Liver (tissue), 9 donors: ENCODE measurements around the gene RGS17. TPM values are rescaled to one million over a fixed set of nuclear protein-coding genes. Genes with fewer than 3 reads are reported as not detected.
A peak's percentile ranks its signal among the peaks of the same experiment; 100 is the strongest.

Source experiments
- DNase-seq: peaks from one replicate; pipeline ENCODE4 v3.0.0-alpha.2; 2017; ENCODE audit warnings: low spot score
- H3K27ac ChIP-seq, 2 donors: one replicate each; pipeline ENCODE4 v1.7.0; 2013; ENCODE audit warnings: inconsistent platforms in 2 of 2, low read length in 2 of 2, control low read depth in 1 of 2, low read depth in 1 of 2, mild to moderate bottlenecking in 1 of 2
- H3K27me3 ChIP-seq, 4 donors: one replicate each; pipeline versions ENCODE4 v1.6.1 to v1.7.0; 2013; ENCODE audit warnings: low read length in 3 of 4, inconsistent platforms in 1 of 4, mild to moderate bottlenecking in 1 of 4, moderate library complexity in 1 of 4; ENCODE audit not compliant: control insufficient read depth in 4 of 4, insufficient read depth in 4 of 4
- H3K36me3 ChIP-seq, 4 donors: one replicate each; pipeline versions ENCODE4 v1.6.1 to v1.7.0; 2013; ENCODE audit warnings: low read length in 3 of 4, mild to moderate bottlenecking in 3 of 4, low read depth in 1 of 4, moderate library complexity in 1 of 4; ENCODE audit not compliant: control insufficient read depth in 4 of 4, insufficient read depth in 3 of 4
- H3K4me1 ChIP-seq, 4 donors: one replicate each; pipeline versions ENCODE4 v1.6.1 to v1.7.0; 2013; ENCODE audit warnings: low read length in 3 of 4, mild to moderate bottlenecking in 3 of 4, moderate library complexity in 1 of 4; ENCODE audit not compliant: control insufficient read depth in 4 of 4, insufficient read depth in 4 of 4
- H3K4me3 ChIP-seq, 3 donors: one replicate each; pipeline versions ENCODE4 v1.6.1 to v1.7.0; 2013; ENCODE audit warnings: low read length in 3 of 3, control low read depth in 1 of 3, low read depth in 1 of 3, mild to moderate bottlenecking in 1 of 3
- H3K9ac ChIP-seq, 2 donors: one replicate each; pipeline ENCODE4 v1.7.0; 2013; ENCODE audit warnings: low read length in 2 of 2, mild to moderate bottlenecking in 2 of 2, moderate library complexity in 2 of 2, control low read depth in 1 of 2, low read depth in 1 of 2
- H3K9me3 ChIP-seq, 4 donors: one replicate each; pipeline versions ENCODE4 v1.6.1 to v1.7.0; 2013; ENCODE audit warnings: low read length in 3 of 4; ENCODE audit not compliant: control insufficient read depth in 4 of 4
- ATF3 ChIP-seq: IDR thresholded peaks from 2 replicates; pipeline ENCODE4 v1.6.1; 2016; ENCODE audit warnings: antibody characterized with exemption
- CTCF ChIP-seq: fragments of 150-350 bp; IDR thresholded peaks from 2 replicates; pipeline ENCODE4 v1.5.1; 2017; ENCODE audit warnings: improper control_type of control experiment, low read depth, low read length; ENCODE audit not compliant: missing input control
- EGR1 ChIP-seq, 2 donors: IDR thresholded peaks; 2 replicates each; pipeline ENCODE4 v1.6.1; 2016 to 2018; ENCODE audit warnings: antibody characterized with exemption in 2 of 2, low read depth in 2 of 2
- FOXA1 ChIP-seq: IDR thresholded peaks from 2 replicates; pipeline ENCODE4 v1.6.1; 2016; ENCODE audit warnings: antibody characterized with exemption
- FOXA2 ChIP-seq: IDR thresholded peaks from 2 replicates; pipeline ENCODE4 v1.6.1; 2016; ENCODE audit warnings: antibody characterized with exemption
- GABPA ChIP-seq, 2 donors: IDR thresholded peaks in 1 of 2; conservative IDR thresholded peaks in 1 of 2; 2 replicates each; pipeline ENCODE4 v1.6.1; 2016; ENCODE audit warnings: antibody characterized with exemption in 2 of 2, mild to moderate bottlenecking in 1 of 2, moderate library complexity in 1 of 2
- HNF4A ChIP-seq, 2 donors: conservative IDR thresholded peaks; 2 replicates each; pipeline ENCODE4 v1.6.1; 2016; ENCODE audit warnings: antibody characterized with exemption in 2 of 2, mild to moderate bottlenecking in 2 of 2
- HNF4G ChIP-seq: IDR thresholded peaks from 2 replicates; pipeline ENCODE4 v1.6.1; 2016; ENCODE audit warnings: antibody characterized with exemption
- JUND ChIP-seq, 2 donors: IDR thresholded peaks; 2 replicates each; pipeline ENCODE4 v1.6.1; 2016; ENCODE audit warnings: antibody characterized with exemption in 2 of 2
- MAX ChIP-seq: IDR thresholded peaks from 2 replicates; pipeline ENCODE4 v1.6.1; 2016; ENCODE audit warnings: antibody characterized with exemption
- RAD21 ChIP-seq, 2 donors: IDR thresholded peaks; 2 replicates each; pipeline ENCODE4 v1.6.1; 2016; ENCODE audit warnings: antibody characterized with exemption in 2 of 2, mild to moderate bottlenecking in 2 of 2
- REST ChIP-seq: IDR thresholded peaks from 2 replicates; pipeline ENCODE4 v1.6.1; 2016; ENCODE audit warnings: antibody characterized with exemption, mild to moderate bottlenecking
- RXRA ChIP-seq, 2 donors: IDR thresholded peaks; 2 replicates each; pipeline ENCODE4 v1.6.1; 2017 to 2018; ENCODE audit warnings: antibody characterized with exemption in 2 of 2, mild to moderate bottlenecking in 1 of 2
- SP1 ChIP-seq: IDR thresholded peaks from 2 replicates; pipeline ENCODE4 v1.6.1; 2018; ENCODE audit warnings: antibody characterized with exemption, mild to moderate bottlenecking
- TAF1 ChIP-seq: conservative IDR thresholded peaks from 2 replicates; pipeline ENCODE4 v1.6.1; 2016; ENCODE audit warnings: antibody characterized with exemption, mild to moderate bottlenecking
- YY1 ChIP-seq: IDR thresholded peaks from 2 replicates; pipeline ENCODE4 v1.6.1; 2016; ENCODE audit warnings: antibody characterized with exemption, mild to moderate bottlenecking
- ZBTB33 ChIP-seq: IDR thresholded peaks from 2 replicates; pipeline ENCODE4 v1.6.1; 2016; ENCODE audit warnings: antibody characterized with exemption
- WGBS: extraction: QIAGEN DNeasy Blood & Tissue Kit; methylation state at CpG from one replicate; pipeline ENCODE4 v1.1.7; 2013; 5-methylcytosine and 5-hydroxymethylcytosine counted together
- polyA plus RNA-seq, 2 donors: library from polyadenylated mRNA; stranded (reverse) in 1 of 2; unstranded in 1 of 2; fragments of 200-250 nt in 1 of 2; fragments of >200 nt in 1 of 2; fragmentation: Nextera tagmentation in 1 of 2; extraction: Ambion mirVana in 1 of 2; gene quantifications; one replicate each; pipeline versions ENCODE4 v1.2.1 to v1.2.3, GENCODE V29; 2013 to 2015
- total RNA-seq, 2 donors: library from RNA; depleted of rRNA; stranded (reverse); fragments of >200 nt; gene quantifications; one replicate each; pipeline ENCODE4 v1.2.3, GENCODE V29; 2014
- donor health status: healthy.
- donor health status: healthy.
- donor health status: healthy.
- donor health status: healthy.
- donor health status: healthy.

RGS17 gene
- total and polyA plus RNA-seq, 4 donors, result under 0.01 to 0.09 (median 0.03) TPM

GRCh38 chr6:153129873-153130514 is 1.1 kb downstream of the RGS17 start:
- H3K9ac ChIP-seq, result no peak overlapping the region
- TF ChIP-seq MAX (no peak), REST (no peak), FOXA2 (no peak), RXRA (IDR thresholded peaks at IDR 0.05) (no peak), HNF4G (no peak), HNF4A (conservative IDR thresholded peaks at IDR 0.05) (no peak), ZBTB33 (no peak), CTCF (no peak), RAD21 (IDR thresholded peaks at IDR 0.05) (no peak), GABPA (IDR thresholded peaks at IDR 0.05 in 1 of 2, conservative IDR thresholded peaks at IDR 0.05 in 1 of 2) (no peak), FOXA1 (no peak), EGR1 (IDR thresholded peaks at IDR 0.05; ENCODE audit: low read depth in 2 of 2) (no peak), TAF1 (no peak), ATF3 (no peak), YY1 (no peak), JUND (IDR thresholded peaks at IDR 0.05) (no peak), SP1 (no peak)
- H3K27ac ChIP-seq, result no peak overlapping the region
- no peaks in the 10 kb centered on the region for H3K36me3 ChIP-seq
- no peaks in the 10 kb centered on the region for H3K9me3 ChIP-seq
- no peak for DNase-seq
- peaks cover 8 to 15% (median 14%) of the 10 kb centered on the region in 4 donors for H3K4me1 ChIP-seq
- H3K27me3 ChIP-seq, result peaks cover 0 to 24% (median 6%) of the 10 kb centered on the region in 4 donors
- 4% methylated on average over 53 of the region's 53 CpGs for WGBS
- peak overlapping the region in 1 of 3 donors; percentile 68 for H3K4me3 ChIP-seq
